Body of pancreas (tissue), 4 donors: ENCODE results near the gene COLEC11. TPM values are rescaled to one million over a fixed set of nuclear protein-coding genes. Genes with fewer than 3 reads are reported as not detected.

Source experiments
- ATAC-seq: fragments of 150-250 bp; one replicate; pipeline ENCODE4 v1.9.1; 2016
- DNase-seq, 4 donors: peaks; one replicate each; pipeline ENCODE4 v3.0.0-alpha.2; 2019
- H3K27ac ChIP-seq, 4 donors: fragments of 200-600 bp; sonication (generic); 1 replicate in 3 of 4; 2 replicates in 1 of 4; pipeline versions ENCODE4 v1.5.1 to v1.6.1; 2016 to 2019; ENCODE audit warnings: mild to moderate bottlenecking in 1 of 4, mixed read lengths in 1 of 4, moderate library complexity in 1 of 4
- H3K27me3 ChIP-seq, 2 donors: fragments of 200-600 bp; sonication (generic); one replicate each; pipeline ENCODE4 v1.6.0; 2016; ENCODE audit warnings: mild to moderate bottlenecking in 1 of 2
- H3K36me3 ChIP-seq, 2 donors: fragments of 200-600 bp; sonication (generic); replicated peaks in 1 of 2; 2 replicates each; pipeline ENCODE4 v1.5.1; 2016; ENCODE audit warnings: low read depth in 2 of 2; ENCODE audit not compliant: insufficient read depth in 1 of 2
- H3K4me1 ChIP-seq: fragments of 200-600 bp; sonication (generic); one replicate; pipeline ENCODE4 v1.6.0; 2016
- H3K4me3 ChIP-seq, 2 donors: fragments of 200-600 bp; sonication (generic); 1 replicate in 1 of 2; 2 replicates in 1 of 2; pipeline ENCODE4 v1.5.1; 2016 to 2019
- H3K9me3 ChIP-seq, 3 donors: fragments of 200-600 bp; sonication (generic); 1 replicate in 2 of 3; 2 replicates in 1 of 3; pipeline ENCODE4 v1.5.1; 2016
- CTCF ChIP-seq, 7 experiments: fragments of 450-650 bp in 4 of 7; fragments of 200-600 bp in 3 of 7; sonication (generic) in 3 of 7; IDR thresholded peaks; one replicate each; pipeline ENCODE4 v1.5.1; 2016 to 2019; ENCODE audit warnings: antibody characterized with exemption in 7 of 7
- POLR2A ChIP-seq, 3 donors: fragments of 450-650 bp; IDR thresholded peaks; one replicate each; pipeline ENCODE4 v1.6.1; 2016; ENCODE audit warnings: antibody characterized with exemption in 3 of 3, mild to moderate bottlenecking in 2 of 3
- WGBS, 2 donors: methylation state at CpG; one replicate each; pipeline ENCODE4 v1.1.5; 2017; 5-methylcytosine and 5-hydroxymethylcytosine counted together
- intact Hi-C: fragments of 100-400 bp; cut with DNase I; formaldehyde crosslinking; loops from one replicate; pipeline ENCODE4 v1.15.1; 2023
- total RNA-seq, 2 donors: library from RNA; depleted of rRNA; stranded (reverse); fragments of >200 nt; gene quantifications; one replicate each; pipeline ENCODE4 v1.1.0, GENCODE V29; 2016

Gene COLEC11
- total RNA-seq, 2 donors from 2014 or later = 11.5 to 15.3 TPM

GRCh38 chr2:3595985-3596384 is 1.1 kb downstream of the COLEC11 start:
- Histone ChIP-seq H3K36me3 (no peaks in the 10 kb centered on the region), H3K27me3 (no peaks in the 10 kb centered on the region), H3K27ac (no peak overlapping the region), H3K9me3 (no peaks in the 10 kb centered on the region), H3K4me1 (no peaks in the 10 kb centered on the region), H3K4me3 (no peak overlapping the region)
- intact Hi-C loops = no loop called here
- no peak for ATAC-seq
- 63 to 95% methylated on average over 6 of the region's 6 CpGs for WGBS, 2 donors
- no peak for DNase-seq
- TF ChIP-seq POLR2A (IDR thresholded peaks at IDR 0.05) (no peak), CTCF (IDR thresholded peaks at IDR 0.05) (no peak)

- ATAC-seq (no peak), DNase-seq (no peak)
- WGBS, 2 donors = 72 to 81% methylated on average over 13 to 16 of the region's 16 CpGs
- no peaks in the 10 kb centered on the region for H3K9me3 ChIP-seq
- intact Hi-C loops = no loop called here
- no peak overlapping the region for H3K27ac ChIP-seq
- TF ChIP-seq POLR2A (IDR thresholded peaks at IDR 0.05) = no peak
- TF ChIP-seq CTCF (IDR thresholded peaks at IDR 0.05) = no peak
- no peaks in the 10 kb centered on the region for H3K4me1 ChIP-seq
- H3K4me3 ChIP-seq = no peak overlapping the region
- no peaks in the 10 kb centered on the region for H3K27me3 ChIP-seq
- no peaks in the 10 kb centered on the region for H3K36me3 ChIP-seq
Observed at GRCh38 chr2:3596901-3597417, 2.0 kb downstream of the COLEC11 start.

- no peaks in the 10 kb centered on the region for H3K27me3 ChIP-seq
- intact Hi-C loops = no loop called here
Observed at GRCh38 chr2:3597567-3597966, 2.7 kb downstream of the COLEC11 start.

GRCh38 chr2:3598197-3598910 is 3.4 kb downstream of the COLEC11 start:
- intact Hi-C loops = no loop called here

More at GRCh38 chr2:3597567-3597966, 2.7 kb downstream of the COLEC11 start:
- Histone ChIP-seq H3K27ac (no peak overlapping the region), H3K4me3 (no peak overlapping the region), H3K4me1 (no peaks in the 10 kb centered on the region), H3K36me3 (no peaks in the 10 kb centered on the region), H3K9me3 (no peaks in the 10 kb centered on the region)
- DNase-seq = no peak
- 70 to 77% methylated on average over 6 of the region's 6 CpGs for WGBS, 2 donors
- ATAC-seq = no peak
- TF ChIP-seq POLR2A (IDR thresholded peaks at IDR 0.05) (no peak), CTCF (IDR thresholded peaks at IDR 0.05) (no peak)

More at GRCh38 chr2:3598197-3598910, 3.4 kb downstream of the COLEC11 start:
- ATAC-seq (no peak), DNase-seq (no peak)
- no peaks in the 10 kb centered on the region for H3K4me1 ChIP-seq
- H3K27me3 ChIP-seq = no peaks in the 10 kb centered on the region
- TF ChIP-seq POLR2A (IDR thresholded peaks at IDR 0.05) (no peak), CTCF (IDR thresholded peaks at IDR 0.05) (no peak)
- H3K27ac ChIP-seq = no peak overlapping the region
- no peaks in the 10 kb centered on the region for H3K9me3 ChIP-seq
- 62 to 68% methylated on average over 22 of the region's 22 CpGs for WGBS, 2 donors
- H3K4me3 ChIP-seq = no peak overlapping the region
- no peaks in the 10 kb centered on the region for H3K36me3 ChIP-seq
